ENCODE data around the gene RABGAP1L.

- no peak for TF ChIP-seq CTCF (IDR thresholded peaks at IDR 0.05)
- no peak for TF ChIP-seq POLR2A (IDR thresholded peaks at IDR 0.05)
Observed at GRCh38 chr1:175002910-175003517, 843.7 kb downstream of the RABGAP1L start.

All from lower leg skin (tissue), 3 donors.